H1 (cell line): Measurements from ENCODE around the gene EPB41L4B.

Source experiments
- GABPA ChIP-seq: IDR thresholded peaks from 2 replicates; pipeline ENCODE4 v1.6.1; 2011; ENCODE audit warnings: mild to moderate bottlenecking, low read length, moderate library complexity, borderline replicate concordance; ENCODE audit not compliant: insufficient read depth
- JUND ChIP-seq: IDR thresholded peaks from 2 replicates; pipeline ENCODE4 v1.6.1; 2011; ENCODE audit warnings: mild to moderate bottlenecking, improper control_type of control experiment, low read length
- POLR2AphosphoS5 ChIP-seq: IDR thresholded peaks from 2 replicates; pipeline ENCODE4 v1.6.1; 2011; ENCODE audit warnings: low read depth, low read length
- RAD21 ChIP-seq, 2 experiments: IDR thresholded peaks in 1 of 2; conservative IDR thresholded peaks in 1 of 2; 2 replicates each; pipeline ENCODE4 v1.6.1; 2011; ENCODE audit warnings: low read depth in 2 of 2, low read length in 2 of 2, improper control_type of control experiment in 1 of 2, inconsistent platforms in 1 of 2, mild to moderate bottlenecking in 1 of 2, moderate library complexity in 1 of 2
- SP2 ChIP-seq: IDR thresholded peaks from 2 replicates; pipeline ENCODE4 v1.6.1; 2012; ENCODE audit warnings: mild to moderate bottlenecking, low read length, inconsistent platforms
- TAF1 ChIP-seq: IDR thresholded peaks from 2 replicates; pipeline ENCODE4 v1.6.1; 2011; ENCODE audit warnings: mild to moderate bottlenecking, low read depth, low read length
- YY1 ChIP-seq: IDR thresholded peaks from 2 replicates; pipeline ENCODE4 v1.6.1; 2011; ENCODE audit warnings: low read depth, mild to moderate bottlenecking, low read length
- TF ChIP-seq, protein P1 (sequence below), 3 experiments: IDR thresholded peaks; 1 replicate in 2 of 3; 2 replicates in 1 of 3; pipeline versions ENCODE4 v1.5.1 to v1.6.1; 2011; ENCODE audit warnings: low read length in 3 of 3, mild to moderate bottlenecking in 3 of 3, inconsistent platforms in 2 of 3, low read depth in 1 of 3, moderate library complexity in 1 of 3; ENCODE audit not compliant: insufficient read depth in 1 of 3; ENCODE audit errors: control extremely low read depth in 1 of 3

GRCh38 chr9:109212768-109213167 lies 108.1 kb downstream of the EPB41L4B start:
- TF ChIP-seq YY1: no peak
- TF ChIP-seq, protein P1, sequence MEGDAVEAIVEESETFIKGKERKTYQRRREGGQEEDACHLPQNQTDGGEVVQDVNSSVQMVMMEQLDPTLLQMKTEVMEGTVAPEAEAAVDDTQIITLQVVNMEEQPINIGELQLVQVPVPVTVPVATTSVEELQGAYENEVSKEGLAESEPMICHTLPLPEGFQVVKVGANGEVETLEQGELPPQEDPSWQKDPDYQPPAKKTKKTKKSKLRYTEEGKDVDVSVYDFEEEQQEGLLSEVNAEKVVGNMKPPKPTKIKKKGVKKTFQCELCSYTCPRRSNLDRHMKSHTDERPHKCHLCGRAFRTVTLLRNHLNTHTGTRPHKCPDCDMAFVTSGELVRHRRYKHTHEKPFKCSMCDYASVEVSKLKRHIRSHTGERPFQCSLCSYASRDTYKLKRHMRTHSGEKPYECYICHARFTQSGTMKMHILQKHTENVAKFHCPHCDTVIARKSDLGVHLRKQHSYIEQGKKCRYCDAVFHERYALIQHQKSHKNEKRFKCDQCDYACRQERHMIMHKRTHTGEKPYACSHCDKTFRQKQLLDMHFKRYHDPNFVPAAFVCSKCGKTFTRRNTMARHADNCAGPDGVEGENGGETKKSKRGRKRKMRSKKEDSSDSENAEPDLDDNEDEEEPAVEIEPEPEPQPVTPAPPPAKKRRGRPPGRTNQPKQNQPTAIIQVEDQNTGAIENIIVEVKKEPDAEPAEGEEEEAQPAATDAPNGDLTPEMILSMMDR (IDR thresholded peaks at IDR 0.05; ENCODE audit: control extremely low read depth in 1 of 3, insufficient read depth in 1 of 3, low read depth in 1 of 3, low read length in 3 of 3): no peak
- no peak for TF ChIP-seq JUND
- TF ChIP-seq SP2: no peak
- no peak for TF ChIP-seq POLR2AphosphoS5
- no peak for TF ChIP-seq RAD21 (IDR thresholded peaks at IDR 0.05 in 1 of 2, conservative IDR thresholded peaks at IDR 0.05 in 1 of 2; ENCODE audit: low read depth in 2 of 2, low read length in 2 of 2)
- TF ChIP-seq GABPA: no peak
- no peak for TF ChIP-seq TAF1
